NCI-H2196 (cell line): ENCODE results near the gene NUDCD3.

Source experiments
- DNase-seq: peaks from one replicate; lab custom pipeline; 2025; ENCODE audit not compliant: unreplicated experiment; lab: John Stamatoyannopoulos, UW

Gene NUDCD3

GRCh38 chr7:44402401-44403060 lies 87.9 kb downstream of the NUDCD3 start:
- no peak for DNase-seq

- no peak for DNase-seq
Observed at GRCh38 chr7:44401692-44402091, 88.8 kb downstream of the NUDCD3 start.

GRCh38 chr7:44400033-44400511 lies 90.4 kb downstream of the NUDCD3 start:
- no peak for DNase-seq

GRCh38 chr7:44398953-44399574 lies 91.4 kb downstream of the NUDCD3 start:
- peak; percentile 13 for DNase-seq

- peak; percentile 84 for DNase-seq
Observed at GRCh38 chr7:44398511-44398911, 91.9 kb downstream of the NUDCD3 start.

- DNase-seq, result peak; percentile 54
Observed at GRCh38 chr7:44396931-44397545, 93.4 kb downstream of the NUDCD3 start.

- no peak for DNase-seq
Observed at GRCh38 chr7:44396496-44396895, 94.0 kb downstream of the NUDCD3 start.

GRCh38 chr7:44395067-44395466 lies 95.4 kb downstream of the NUDCD3 start:
- DNase-seq, result peak; percentile 84

- no peak for DNase-seq
Observed at GRCh38 chr7:44394636-44395035, 95.8 kb downstream of the NUDCD3 start.

GRCh38 chr7:44394112-44394447 lies 96.4 kb downstream of the NUDCD3 start:
- no peak for DNase-seq

GRCh38 chr7:44393238-44394111 lies 97.0 kb downstream of the NUDCD3 start:
- no peak for DNase-seq

GRCh38 chr7:44392618-44393010 lies 97.8 kb downstream of the NUDCD3 start:
- DNase-seq, result no peak

GRCh38 chr7:44391746-44392617 lies 98.5 kb downstream of the NUDCD3 start:
- DNase-seq, result peak; percentile 47

GRCh38 chr7:44391171-44391570 lies 99.3 kb downstream of the NUDCD3 start:
- DNase-seq, result peak; percentile 56

- peak; percentile 62 for DNase-seq
Observed at GRCh38 chr7:44390701-44391100, 99.8 kb downstream of the NUDCD3 start.

- no peak for DNase-seq
Observed at GRCh38 chr7:44388089-44388970, 102.1 kb downstream of the NUDCD3 start.

GRCh38 chr7:44387389-44387788 lies 103.1 kb downstream of the NUDCD3 start:
- no peak for DNase-seq

GRCh38 chr7:44386139-44386913 lies 104.1 kb downstream of the NUDCD3 start:
- DNase-seq, result no peak
